Suppressor macrophage (primary cell): ENCODE data around the gene EEF2KMT.
"Not testable (repeated sequence)": the region's sequence is repeated elsewhere in the genome, so short reads cannot be mapped to it uniquely, and the experiment has no call there.

Source experiments
- DNase-seq, 4 experiments: peaks; one replicate each; pipeline ENCODE4 v3.0.0-alpha.2; 2020 to 2022

The EEF2KMT gene

GRCh38 chr16:5095145-5095830 lies 2.3 kb downstream of the EEF2KMT start:
- DNase-seq = not testable (repeated sequence)

GRCh38 chr16:5093746-5094145 lies 3.8 kb downstream of the EEF2KMT start:
- not testable (repeated sequence) for DNase-seq

DNA sequence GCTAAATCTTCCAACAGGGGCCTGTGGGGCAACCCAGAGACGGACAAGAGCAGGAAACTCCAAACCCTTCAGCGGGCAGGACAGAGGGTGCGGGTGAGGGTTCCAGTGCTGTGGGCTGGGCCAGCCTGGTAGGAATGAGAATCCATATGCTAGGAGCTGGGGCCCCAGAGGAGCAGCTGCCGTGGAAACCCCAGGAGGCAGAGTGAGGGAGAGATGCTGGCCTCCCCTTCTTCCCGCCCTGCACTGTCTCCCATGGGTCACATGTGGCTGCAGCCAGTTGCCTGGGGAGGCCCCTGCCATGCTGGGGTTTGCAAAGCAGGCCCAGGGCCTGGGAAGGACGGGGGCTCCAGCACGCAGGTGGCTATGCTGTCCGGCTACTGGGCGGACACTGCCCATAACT lies 4.5 kb downstream of the EEF2KMT start:
- DNase-seq = not testable (repeated sequence)

GRCh38 chr16:5090592-5090991 lies 7.0 kb downstream of the EEF2KMT start:
- DNase-seq = not testable (repeated sequence)

DNA sequence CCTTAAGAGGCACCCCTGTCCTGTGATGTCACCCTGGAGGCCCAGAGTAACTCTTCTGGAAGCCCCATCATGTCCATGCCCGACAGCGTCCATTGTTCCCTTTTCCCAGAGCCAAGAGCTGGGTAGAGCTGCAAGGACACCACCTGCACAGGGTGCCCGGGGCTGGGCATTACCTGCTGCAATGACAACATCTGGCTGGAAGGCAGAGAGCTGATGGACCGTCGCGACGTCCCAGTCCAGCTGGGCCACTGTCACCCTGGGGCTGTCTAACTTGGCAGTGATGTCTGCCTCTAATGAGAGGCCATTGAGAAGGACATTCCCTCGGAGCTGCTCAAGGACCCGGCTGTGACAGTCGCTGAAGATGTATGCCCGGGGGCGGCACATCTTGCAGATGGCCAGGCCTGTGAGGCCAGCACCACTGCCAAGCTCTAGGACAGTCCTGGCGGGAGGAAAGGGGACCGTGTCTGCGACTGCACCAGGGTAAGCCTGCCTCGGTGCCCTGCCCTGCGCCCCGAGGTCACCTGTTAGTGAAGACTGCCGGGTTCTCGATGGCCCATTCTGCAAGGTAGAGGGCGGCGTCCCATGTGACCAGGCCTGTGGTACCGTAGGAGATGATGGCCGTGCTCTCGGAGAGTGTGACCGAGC lies 7.6 kb downstream of the EEF2KMT start:
- DNase-seq = not testable (repeated sequence)

DNA sequence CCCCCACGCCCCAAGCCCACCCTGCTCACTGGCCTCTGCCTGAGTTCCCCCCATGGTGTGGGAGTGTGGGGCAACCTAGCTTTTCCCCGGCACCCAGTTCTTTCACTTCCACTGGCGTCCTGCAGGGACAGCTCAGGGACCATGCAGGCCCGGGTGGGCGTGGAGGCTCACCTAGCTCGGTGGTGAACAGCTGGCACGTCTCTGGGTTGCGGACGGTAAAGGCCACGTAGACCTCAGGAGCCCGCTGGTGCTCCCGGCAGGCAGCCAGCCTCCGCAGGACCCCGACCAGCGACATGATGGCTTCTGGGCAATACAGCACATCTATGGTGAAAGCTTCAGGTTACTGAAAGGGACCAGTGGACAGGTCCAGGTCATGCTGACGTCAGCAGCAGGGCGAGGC lies 8.7 kb downstream of the EEF2KMT start:
- not testable (repeated sequence) for DNase-seq

- DNase-seq = not testable (repeated sequence)
Observed at GRCh38 chr16:5088086-5088790, 9.4 kb downstream of the EEF2KMT start.

DNA sequence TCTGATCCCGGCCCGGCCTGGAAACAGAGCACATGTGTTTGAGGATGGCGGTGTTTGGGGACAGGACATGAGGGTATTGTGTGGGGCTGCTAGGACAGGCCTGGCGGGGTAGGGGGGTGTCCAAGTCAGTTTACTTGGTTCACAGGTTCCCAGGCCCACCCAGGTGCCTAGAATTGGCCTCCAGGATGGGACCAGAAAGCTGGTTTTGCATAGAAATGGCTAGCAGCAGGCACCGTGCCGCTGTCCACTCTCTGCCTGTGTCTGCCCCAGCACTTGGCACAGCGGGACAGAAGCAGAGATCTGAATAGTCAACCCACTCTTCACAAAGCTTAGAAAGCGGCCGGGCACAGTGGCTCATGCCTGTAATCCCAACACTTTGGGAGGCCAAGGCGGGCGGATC lies 11.9 kb downstream of the EEF2KMT start:
- not testable (repeated sequence) for DNase-seq

GRCh38 chr16:5084802-5085201 lies 12.8 kb downstream of the EEF2KMT start:
- DNase-seq = peak; percentile 58 to 74 (median 63)

DNA sequence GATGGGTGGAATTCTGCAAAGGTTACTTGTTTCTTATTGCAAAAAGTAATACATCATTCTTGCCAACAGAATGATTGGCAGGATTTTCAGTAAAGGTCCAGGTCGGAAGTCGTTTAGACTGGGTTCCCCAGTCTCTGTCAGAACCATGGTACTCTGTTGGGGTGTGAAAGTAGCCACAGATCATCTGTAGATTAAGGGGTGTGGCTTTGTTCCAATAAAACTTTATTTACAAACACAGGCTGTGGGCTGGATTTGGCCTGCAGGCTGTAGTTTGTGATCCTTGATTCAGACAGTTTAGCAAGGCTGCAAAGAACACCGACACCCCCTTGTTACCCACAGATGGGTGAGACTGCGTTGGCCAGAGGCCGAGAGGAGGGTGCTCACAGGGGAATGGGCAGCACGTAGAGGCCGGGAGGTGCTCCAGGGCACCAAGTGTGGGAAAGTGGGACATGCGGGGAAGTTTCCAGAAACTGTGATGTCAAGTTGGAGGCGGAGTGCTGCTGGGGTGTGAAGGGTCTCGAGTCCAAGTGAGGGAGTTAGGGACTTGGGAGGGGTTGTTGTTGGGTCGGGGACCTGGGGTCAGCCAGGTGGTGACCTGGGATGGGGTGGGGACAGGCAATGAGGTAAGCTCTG lies 13.4 kb downstream of the EEF2KMT start:
- not testable (repeated sequence) for DNase-seq

DNA sequence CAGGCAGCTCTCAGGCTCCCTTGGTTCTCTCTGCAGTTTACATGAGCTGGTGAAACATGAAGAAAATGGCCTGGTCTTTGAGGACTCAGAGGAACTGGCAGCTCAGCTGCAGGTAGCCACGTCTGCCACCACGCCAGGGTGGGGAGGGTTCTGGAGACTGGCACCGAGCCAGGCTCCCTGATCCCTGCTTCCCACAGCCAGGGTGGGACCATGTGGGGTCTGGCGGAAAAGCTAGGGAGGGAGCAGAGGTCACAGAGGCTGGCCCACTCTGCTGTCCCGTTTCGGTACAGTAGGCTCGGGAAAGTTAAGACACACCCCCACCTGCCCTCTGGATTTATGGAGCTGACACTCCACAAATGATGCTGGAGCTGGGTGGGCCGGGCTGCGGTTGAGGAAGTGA lies 13.9 kb downstream of the EEF2KMT start:
- DNase-seq = not testable (repeated sequence)

- DNase-seq = not testable (repeated sequence)
Observed at GRCh38 chr16:5080996-5081395, 16.6 kb downstream of the EEF2KMT start.

DNA sequence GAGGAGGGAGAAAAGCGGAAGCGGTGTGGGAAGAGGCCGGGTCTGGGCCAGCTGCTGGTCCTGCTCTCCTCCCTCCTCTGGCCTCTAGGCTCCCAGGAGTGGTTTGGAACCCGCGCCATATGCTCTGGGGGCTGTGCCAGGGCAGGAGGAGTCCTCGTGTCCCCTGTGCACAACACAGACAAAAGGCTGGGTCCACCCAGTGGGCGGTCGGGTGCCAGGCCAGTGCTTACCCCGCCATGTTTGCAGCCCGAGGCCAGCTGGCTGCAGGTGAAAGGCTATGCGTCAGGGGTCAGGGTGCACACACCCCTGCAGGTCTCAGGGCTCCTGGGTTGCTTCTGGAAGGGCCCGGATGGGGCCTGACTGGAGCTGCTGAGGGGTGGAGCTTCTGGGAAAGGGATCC lies 17.1 kb downstream of the EEF2KMT start:
- not testable (repeated sequence) for DNase-seq

GRCh38 chr16:5078626-5079025 lies 19.0 kb downstream of the EEF2KMT start:
- DNase-seq = no peak

DNA sequence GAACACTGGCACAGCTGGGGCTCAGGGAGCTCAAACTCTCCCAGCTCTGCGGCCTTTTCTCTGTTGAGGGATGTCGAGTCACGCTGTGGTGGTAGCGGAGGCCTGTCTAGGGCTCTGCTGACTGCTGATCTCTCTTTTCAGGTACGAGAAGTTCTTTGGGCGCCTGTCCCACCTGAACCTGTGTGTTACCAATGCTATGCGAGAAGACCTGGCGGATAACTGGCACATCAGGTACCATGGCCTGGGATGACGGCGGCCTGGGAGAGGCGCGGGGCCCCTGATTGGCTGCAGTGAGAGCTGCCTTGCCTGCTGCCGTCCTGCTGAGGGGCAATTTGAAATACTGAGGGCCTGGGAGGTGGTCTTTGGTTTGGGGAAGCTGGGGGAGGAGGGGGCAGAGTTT lies 20.3 kb downstream of the EEF2KMT start:
- no peak for DNase-seq

DNA sequence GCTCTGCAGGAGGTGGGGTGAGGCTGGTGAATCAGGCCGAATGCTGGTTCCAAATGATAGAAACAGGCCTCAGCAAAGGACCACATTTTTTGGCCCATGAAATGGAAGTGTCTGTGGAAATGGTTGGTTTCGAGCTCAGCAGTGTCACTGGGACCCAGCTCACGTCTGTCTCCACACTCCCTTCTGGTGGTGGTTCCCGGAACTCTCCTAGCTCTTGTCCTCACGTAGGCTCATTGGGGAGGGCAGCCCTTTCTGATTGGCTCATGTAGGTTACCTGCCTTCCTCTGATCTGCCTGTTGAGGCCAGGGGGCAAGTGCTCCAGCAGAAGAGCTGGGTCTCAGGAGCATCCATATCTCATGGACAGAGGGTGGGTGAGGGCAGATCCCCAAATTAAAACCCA lies 22.0 kb downstream of the EEF2KMT start:
- no peak for DNase-seq

DNA sequence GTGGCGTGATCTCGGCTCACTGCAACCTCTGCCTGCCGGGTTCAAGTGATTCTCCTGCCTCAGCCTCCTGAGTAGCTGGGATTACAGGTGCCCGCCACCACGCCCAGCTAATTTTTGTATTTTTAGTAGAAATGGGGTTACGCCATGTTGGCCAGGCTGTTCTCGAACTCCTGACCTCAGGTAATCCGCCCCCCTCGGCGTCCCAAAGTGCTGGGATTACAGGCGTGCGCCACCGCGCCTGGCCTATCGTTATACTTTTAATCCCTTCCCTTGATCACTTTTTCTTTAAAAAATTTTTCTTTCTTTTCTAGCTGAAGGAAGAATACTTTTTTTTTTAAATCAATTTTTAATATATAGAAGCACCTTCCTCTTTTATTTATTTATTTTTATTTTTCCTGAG lies 23.8 kb downstream of the EEF2KMT start:
- DNase-seq = not testable (repeated sequence)

DNA sequence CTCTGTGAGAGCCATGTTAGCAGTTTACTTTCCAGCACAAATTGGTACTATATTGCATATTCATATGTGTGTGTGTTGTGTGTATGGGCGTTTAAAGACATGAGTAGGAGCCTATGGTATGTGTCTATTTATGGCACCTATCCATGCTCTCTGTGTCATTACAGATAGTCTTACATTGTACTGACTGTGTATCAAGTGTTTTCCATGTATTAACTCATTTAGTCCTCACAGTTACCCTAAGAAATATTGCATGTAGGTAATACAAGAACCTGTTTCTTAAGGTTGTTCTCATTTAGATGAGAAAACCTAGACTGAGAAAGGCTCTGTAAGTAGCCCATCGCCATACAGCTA lies 24.3 kb downstream of the EEF2KMT start:
- DNase-seq = no peak

GRCh38 chr16:5072334-5073278 lies 25.0 kb downstream of the EEF2KMT start:
- no peak for DNase-seq

DNA sequence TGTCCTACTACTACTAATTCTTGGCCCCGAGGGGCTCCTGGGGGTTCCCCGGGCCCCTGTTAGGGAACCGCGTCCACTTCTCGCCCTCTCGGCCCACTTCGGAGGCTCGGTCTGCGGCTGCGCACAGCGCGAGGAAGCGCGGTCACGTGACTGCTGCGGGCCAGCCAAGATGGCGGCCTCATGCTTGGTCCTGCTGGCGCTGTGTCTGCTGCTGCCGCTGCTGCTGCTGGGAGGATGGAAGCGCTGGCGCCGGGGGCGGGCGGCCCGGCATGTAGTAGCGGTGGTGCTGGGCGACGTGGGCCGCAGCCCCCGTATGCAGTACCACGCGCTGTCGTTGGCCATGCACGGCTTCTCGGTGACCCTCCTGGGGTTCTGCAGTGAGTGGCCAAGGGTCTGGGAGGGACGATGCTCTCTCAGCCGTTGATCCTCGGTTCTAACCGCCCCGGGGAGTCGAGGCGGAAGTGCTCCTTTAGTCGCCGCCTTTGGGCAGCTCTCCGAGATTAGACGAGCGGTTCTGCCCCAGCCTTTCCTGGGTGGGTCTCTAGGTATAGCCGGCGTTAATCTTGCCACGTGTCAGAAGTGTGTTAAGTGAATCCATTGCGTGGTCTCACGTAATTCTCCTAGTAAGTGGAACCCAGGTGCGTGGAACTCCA lies 25.8 kb downstream of the EEF2KMT start, which contains the start of gene ALG1:
Gene ALG1 (plus strand): TSS at position 163 of the 653 bp plus-strand sequence. CDS start 7 bp downstream, at position 170.
- DNase-seq = peak; percentile 92 to 97 (median 94)

- DNase-seq = no peak
Observed at GRCh38 chr16:5071341-5071680, 26.3 kb downstream of the EEF2KMT start.
